Right lobe of liver (tissue), 4 donors: ENCODE results near the gene SLA2.

Experiments
- CTCF ChIP-seq, 4 donors: fragments of 200-600 bp in 3 of 4; fragments of 450-650 bp in 1 of 4; IDR thresholded peaks; one replicate each; pipeline versions ENCODE4 v1.5.1 to v1.8.0; 2016 to 2022; ENCODE audit warnings: antibody characterized with exemption in 4 of 4, mild to moderate bottlenecking in 2 of 4
- POLR2A ChIP-seq: fragments of 450-650 bp; IDR thresholded peaks from one replicate; pipeline ENCODE4 v1.6.1; 2017; ENCODE audit warnings: antibody characterized with exemption, mild to moderate bottlenecking
- donor health status: DM: no; HTN: no; CAD: no.
- donor health status: DM: no; HTN: no; CAD: no.
- donor health status: DM: no; HTN: yes; CAD: no.

DNA sequence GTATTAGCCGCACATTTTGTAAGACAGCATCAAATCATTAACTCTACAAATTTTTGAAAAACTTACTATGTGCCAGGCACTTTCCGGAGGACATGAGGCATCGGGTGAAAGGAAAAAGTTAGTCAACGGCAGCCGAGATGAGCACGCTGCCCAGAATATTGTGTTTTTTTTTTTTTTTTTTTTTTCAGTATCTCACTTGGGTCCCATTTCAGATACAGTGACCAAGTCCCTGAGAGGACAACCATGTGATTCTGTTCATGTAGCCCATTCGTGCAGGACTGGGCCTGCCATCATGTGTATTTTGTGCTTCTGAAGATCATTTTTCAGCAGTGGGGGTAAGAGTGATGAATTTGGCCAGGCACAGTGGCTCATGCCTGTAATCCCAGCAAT lies 1.3 kb downstream of the SLA2 start:
- TF ChIP-seq POLR2A (no peak), CTCF (IDR thresholded peaks at IDR 0.05) (no peak)
